ENCODE results near the gene OPCML.
A peak's percentile ranks its signal among the peaks of the same experiment; 100 is the strongest.

Gene OPCML

GRCh38 chr11:132541794-132542193, 990.5 kb downstream of the OPCML start:
- no peak for DNase-seq (ENCODE audit: low read depth)
- no peak overlapping the region for H3K4me3 ChIP-seq (ENCODE audit: low read length)
- TF ChIP-seq, protein P1, sequence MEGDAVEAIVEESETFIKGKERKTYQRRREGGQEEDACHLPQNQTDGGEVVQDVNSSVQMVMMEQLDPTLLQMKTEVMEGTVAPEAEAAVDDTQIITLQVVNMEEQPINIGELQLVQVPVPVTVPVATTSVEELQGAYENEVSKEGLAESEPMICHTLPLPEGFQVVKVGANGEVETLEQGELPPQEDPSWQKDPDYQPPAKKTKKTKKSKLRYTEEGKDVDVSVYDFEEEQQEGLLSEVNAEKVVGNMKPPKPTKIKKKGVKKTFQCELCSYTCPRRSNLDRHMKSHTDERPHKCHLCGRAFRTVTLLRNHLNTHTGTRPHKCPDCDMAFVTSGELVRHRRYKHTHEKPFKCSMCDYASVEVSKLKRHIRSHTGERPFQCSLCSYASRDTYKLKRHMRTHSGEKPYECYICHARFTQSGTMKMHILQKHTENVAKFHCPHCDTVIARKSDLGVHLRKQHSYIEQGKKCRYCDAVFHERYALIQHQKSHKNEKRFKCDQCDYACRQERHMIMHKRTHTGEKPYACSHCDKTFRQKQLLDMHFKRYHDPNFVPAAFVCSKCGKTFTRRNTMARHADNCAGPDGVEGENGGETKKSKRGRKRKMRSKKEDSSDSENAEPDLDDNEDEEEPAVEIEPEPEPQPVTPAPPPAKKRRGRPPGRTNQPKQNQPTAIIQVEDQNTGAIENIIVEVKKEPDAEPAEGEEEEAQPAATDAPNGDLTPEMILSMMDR (conservative IDR thresholded peaks at IDR 0.05; ENCODE audit: low read length): no peak

- TF ChIP-seq, protein P1 (conservative IDR thresholded peaks at IDR 0.05; ENCODE audit: low read length): no peak
- H3K4me3 ChIP-seq (ENCODE audit: low read length): no peak overlapping the region
- peak; percentile 15 for DNase-seq (ENCODE audit: low read depth)
These were observed 991.7 kb downstream of the OPCML start for GRCh38 chr11:132540581-132540980.

- no peak overlapping the region for H3K4me3 ChIP-seq (ENCODE audit: low read length)
- no peak for DNase-seq (ENCODE audit: low read depth)
- TF ChIP-seq, protein P1 (conservative IDR thresholded peaks at IDR 0.05; ENCODE audit: low read length): no peak
These were observed 992.5 kb downstream of the OPCML start for GRCh38 chr11:132539590-132540368.

DNA sequence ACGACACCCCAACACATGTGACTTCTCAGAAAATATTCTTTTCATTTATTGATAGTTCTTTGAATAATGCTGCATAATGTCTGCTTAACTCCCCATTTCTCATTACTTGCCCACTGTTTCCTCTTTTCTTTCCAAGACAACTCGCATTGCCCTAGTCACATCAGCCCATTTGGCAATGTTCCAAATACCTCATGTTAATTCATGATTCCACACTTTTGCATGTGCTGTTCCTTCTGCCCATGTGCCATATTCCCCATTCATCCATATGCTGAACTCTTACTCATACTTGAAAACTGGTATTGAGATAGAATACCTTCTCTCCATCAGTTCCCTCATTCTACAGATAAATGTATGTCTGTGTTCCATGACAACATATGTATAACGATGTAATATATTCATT, 993.7 kb downstream of the OPCML start:
- TF ChIP-seq, protein P1 (conservative IDR thresholded peaks at IDR 0.05; ENCODE audit: low read length): no peak
- H3K4me3 ChIP-seq (ENCODE audit: low read length): no peak overlapping the region
- DNase-seq (ENCODE audit: low read depth): no peak

DNA sequence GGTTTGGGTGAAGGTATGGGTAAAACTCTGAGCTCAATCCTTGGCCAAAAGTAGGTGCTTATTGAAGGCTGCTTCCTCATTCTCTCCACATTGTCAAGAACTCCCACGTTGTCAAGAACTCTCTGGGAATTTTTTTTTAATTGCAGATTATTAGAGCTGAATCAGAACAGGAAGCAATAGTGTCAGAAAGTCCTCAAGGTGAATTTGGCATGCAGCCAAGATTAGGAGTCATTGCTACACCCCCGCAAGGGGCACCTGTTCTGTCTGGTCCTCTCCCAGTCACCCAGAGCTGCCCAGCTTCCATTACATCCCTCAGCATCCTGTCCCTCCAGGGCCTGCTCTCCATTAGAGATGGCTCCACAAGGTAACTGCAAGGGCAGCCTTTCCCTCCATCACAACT, 996.5 kb downstream of the OPCML start:
- TF ChIP-seq, protein P1 (conservative IDR thresholded peaks at IDR 0.05; ENCODE audit: low read length): no peak
- H3K4me3 ChIP-seq (ENCODE audit: low read length): no peak overlapping the region
- DNase-seq (ENCODE audit: low read depth): no peak

GRCh38 chr11:132531921-132532320, 1000.4 kb downstream of the OPCML start:
- peak; percentile 9 for DNase-seq (ENCODE audit: low read depth)
- TF ChIP-seq, protein P1 (conservative IDR thresholded peaks at IDR 0.05; ENCODE audit: low read length): no peak
- no peak overlapping the region for H3K4me3 ChIP-seq (ENCODE audit: low read length)

DNA sequence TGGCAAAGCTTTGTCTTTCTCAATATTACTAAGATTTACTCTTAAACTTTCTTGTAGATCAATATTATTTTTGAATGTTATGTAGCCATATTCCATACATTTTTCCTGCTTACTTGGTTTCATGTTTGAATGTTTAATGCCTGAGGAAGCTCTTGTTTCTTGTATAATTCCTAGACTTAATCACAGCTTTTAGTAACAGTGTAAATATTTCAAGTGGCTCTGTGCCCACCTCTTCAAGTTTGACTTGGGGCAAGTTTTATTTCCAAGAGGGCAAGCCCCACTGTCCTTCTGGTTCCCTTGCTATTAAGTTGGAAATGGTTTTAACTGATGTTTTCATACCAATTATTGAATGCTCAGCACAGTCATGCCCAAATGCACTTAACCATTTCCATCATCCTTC, 1004.1 kb downstream of the OPCML start:
- TF ChIP-seq, protein P1 (conservative IDR thresholded peaks at IDR 0.05; ENCODE audit: low read length): no peak
- no peak for DNase-seq (ENCODE audit: low read depth)
- H3K4me3 ChIP-seq (ENCODE audit: low read length): no peak overlapping the region

Measured in AG10803 (cell line).